Mesendoderm (in vitro differentiated cells): ENCODE data around the gene DPCD.

Source experiments
- DNase-seq: peaks from one replicate; pipeline ENCODE4 v3.0.0; 2013
- H2AK5ac ChIP-seq: 2 replicates; pipeline ENCODE4 v1.6.1; 2013; ENCODE audit warnings: low read length, inconsistent platforms
- H2BK120ac ChIP-seq: 2 replicates; pipeline ENCODE4 v1.6.1; 2013; ENCODE audit warnings: low read depth, mild to moderate bottlenecking, low read length, moderate library complexity, mixed read lengths
- H2BK15ac ChIP-seq: replicated peaks from 2 replicates; pipeline ENCODE4 v1.6.1; 2013; ENCODE audit warnings: low read depth, mild to moderate bottlenecking, moderate library complexity
- H2BK5ac ChIP-seq: 2 replicates; pipeline ENCODE4 v1.6.1; 2013; ENCODE audit warnings: low read length, inconsistent platforms
- H3K18ac ChIP-seq: 2 replicates; pipeline ENCODE4 v1.6.1; 2013; ENCODE audit warnings: mild to moderate bottlenecking, low read length, mixed read lengths
- H3K23ac ChIP-seq: one replicate; pipeline ENCODE4 v1.6.1; 2013; ENCODE audit warnings: low read length
- H3K27ac ChIP-seq: 2 replicates; pipeline ENCODE4 v1.5.1; 2013; ENCODE audit warnings: low read depth, mild to moderate bottlenecking, inconsistent platforms, low read length, moderate library complexity
- H3K27me3 ChIP-seq: 2 replicates; pipeline ENCODE4 v1.6.1; 2013; ENCODE audit warnings: low read length, control low read depth, mild to moderate bottlenecking, inconsistent platforms; ENCODE audit not compliant: insufficient read depth, poor library complexity
- H3K36me3 ChIP-seq: 2 replicates; pipeline ENCODE4 v1.6.1; 2013; ENCODE audit warnings: low read length, inconsistent platforms; ENCODE audit not compliant: control insufficient read depth, insufficient read depth
- H3K4ac ChIP-seq: one replicate; pipeline ENCODE4 v1.6.1; 2013; ENCODE audit warnings: low read depth, mild to moderate bottlenecking, low read length, moderate library complexity
- H3K4me1 ChIP-seq: 2 replicates; pipeline ENCODE4 v1.6.1; 2013; ENCODE audit warnings: low read depth, low read length, inconsistent platforms; ENCODE audit not compliant: control insufficient read depth
- H3K4me2 ChIP-seq: 2 replicates; pipeline ENCODE4 v1.6.1; 2013; ENCODE audit warnings: low read length
- H3K4me3 ChIP-seq: 2 replicates; pipeline ENCODE4 v1.5.1; 2013; ENCODE audit warnings: mild to moderate bottlenecking, low read length
- H3K56ac ChIP-seq: one replicate; pipeline ENCODE4 v1.6.1; 2013; ENCODE audit warnings: low read length
- H3K79me1 ChIP-seq: 2 replicates; pipeline ENCODE4 v1.6.1; 2013; ENCODE audit warnings: low read length, inconsistent platforms
- H3K79me2 ChIP-seq: 2 replicates; pipeline ENCODE4 v1.6.1; 2013; ENCODE audit warnings: mild to moderate bottlenecking, low read length; ENCODE audit not compliant: control insufficient read depth, insufficient read depth
- H3K9ac ChIP-seq: 2 replicates; pipeline ENCODE4 v1.6.1; 2013; ENCODE audit warnings: low read length, inconsistent platforms
- H4K5ac ChIP-seq: one replicate; pipeline ENCODE4 v1.6.1; 2013; ENCODE audit warnings: low read length
- H4K8ac ChIP-seq: one replicate; pipeline ENCODE4 v1.6.1; 2013; ENCODE audit warnings: low read depth, mild to moderate bottlenecking, control low read depth, low read length, moderate library complexity
- WGBS: extraction: QIAGEN DNeasy Blood & Tissue Kit; methylation state at CpG from one replicate; pipeline ENCODE4 v1.1.7; 2013; ENCODE audit warnings: low lambda C conversion rate, missing lambda C conversion rate; ENCODE audit not compliant: insufficient coverage; ENCODE audit errors: extremely low coverage; 5-methylcytosine and 5-hydroxymethylcytosine counted together

Gene DPCD

GRCh38 chr10:101569323-101569621, 18.8 kb upstream of the DPCD start:
- no peak overlapping the region for H3K4ac ChIP-seq
- H3K23ac ChIP-seq = no peak overlapping the region
- no peak overlapping the region for H3K4me3 ChIP-seq
- H2BK5ac ChIP-seq = no peak overlapping the region
- H3K9ac ChIP-seq = peak overlapping the region; percentile 39
- peaks cover 6% of the 10 kb centered on the region for H3K27me3 ChIP-seq
- H4K8ac ChIP-seq = no peak overlapping the region
- H3K36me3 ChIP-seq = no peaks in the 10 kb centered on the region
- no CpG with 5 or more reads among the region's 11 CpGs for WGBS
- no peak overlapping the region for H3K27ac ChIP-seq
- H2BK15ac ChIP-seq = no peak overlapping the region
- peak; percentile 48 for DNase-seq
- H4K5ac ChIP-seq = no peak overlapping the region
- H2AK5ac ChIP-seq = no peak overlapping the region
- H3K4me2 ChIP-seq = peak overlapping the region; percentile 75
- H2BK120ac ChIP-seq = no peak overlapping the region
- no peaks in the 10 kb centered on the region for H3K4me1 ChIP-seq
- no peak overlapping the region for H3K18ac ChIP-seq
- no peaks in the 10 kb centered on the region for H3K79me2 ChIP-seq
- H3K79me1 ChIP-seq = no peaks in the 10 kb centered on the region
- peak overlapping the region; percentile 59 for H3K56ac ChIP-seq

GRCh38 chr10:101569622-101570427, 18.3 kb upstream of the DPCD start:
- H3K27me3 ChIP-seq = peaks cover 6% of the 10 kb centered on the region

GRCh38 chr10:101570428-101571270, 17.5 kb upstream of the DPCD start:
- DNase-seq = no peak
- no peak overlapping the region for H3K27ac ChIP-seq
- H2BK120ac ChIP-seq = no peak overlapping the region
- no peak overlapping the region for H2BK5ac ChIP-seq
- peak overlapping the region; percentile 84 for H3K4me2 ChIP-seq
- peak overlapping the region; percentile 43 for H3K4me3 ChIP-seq
- no peak overlapping the region for H3K18ac ChIP-seq
- H3K79me1 ChIP-seq = no peaks in the 10 kb centered on the region
- no CpG with 5 or more reads among the region's 37 CpGs for WGBS
- peaks cover 6% of the 10 kb centered on the region for H3K27me3 ChIP-seq
- H3K79me2 ChIP-seq = no peaks in the 10 kb centered on the region
- peak overlapping the region; percentile 81 for H3K56ac ChIP-seq
- H2AK5ac ChIP-seq = no peak overlapping the region
- H3K23ac ChIP-seq = no peak overlapping the region
- no peaks in the 10 kb centered on the region for H3K4me1 ChIP-seq
- H3K4ac ChIP-seq = no peak overlapping the region
- no peak overlapping the region for H2BK15ac ChIP-seq
- no peak overlapping the region for H4K5ac ChIP-seq
- no peak overlapping the region for H4K8ac ChIP-seq
- no peaks in the 10 kb centered on the region for H3K36me3 ChIP-seq
- peak overlapping the region; percentile 64 for H3K9ac ChIP-seq

More at GRCh38 chr10:101569622-101570427, 18.3 kb upstream of the DPCD start:
- Histone ChIP-seq H4K8ac (no peak overlapping the region), H2BK15ac (no peak overlapping the region), H2AK5ac (no peak overlapping the region), H4K5ac (no peak overlapping the region), H3K4me2 (peak overlapping the region; percentile 75), H3K4ac (no peak overlapping the region), H3K4me1 (no peaks in the 10 kb centered on the region), H3K27ac (no peak overlapping the region), H3K9ac (peak overlapping the region; percentile 66), H2BK5ac (no peak overlapping the region), H3K18ac (no peak overlapping the region), H3K79me2 (no peaks in the 10 kb centered on the region), H3K36me3 (no peaks in the 10 kb centered on the region), H3K23ac (no peak overlapping the region), H3K4me3 (peak overlapping the region; percentile 22), H2BK120ac (no peak overlapping the region), H3K79me1 (no peaks in the 10 kb centered on the region), H3K56ac (peak overlapping the region; percentile 82)
- DNase-seq = peak; percentile 72
- no CpG with 5 or more reads among the region's 56 CpGs for WGBS

GRCh38 chr10:101571271-101571925, 16.7 kb upstream of the DPCD start:
- Histone ChIP-seq H3K36me3 (no peaks in the 10 kb centered on the region), H3K27ac (no peak overlapping the region), H3K4me2 (no peak overlapping the region), H2BK5ac (no peak overlapping the region), H3K27me3 (peaks cover 6% of the 10 kb centered on the region), H2BK15ac (no peak overlapping the region), H3K23ac (no peak overlapping the region), H3K4ac (no peak overlapping the region), H3K79me2 (no peaks in the 10 kb centered on the region), H3K79me1 (no peaks in the 10 kb centered on the region), H4K5ac (no peak overlapping the region), H2BK120ac (no peak overlapping the region), H4K8ac (no peak overlapping the region), H3K4me3 (no peak overlapping the region), H3K56ac (peak overlapping the region; percentile 81), H3K18ac (no peak overlapping the region), H2AK5ac (no peak overlapping the region), H3K4me1 (no peaks in the 10 kb centered on the region), H3K9ac (no peak overlapping the region)
- WGBS = no CpG with 5 or more reads among the region's 8 CpGs
- no peak for DNase-seq

GRCh38 chr10:101572126-101572525, 16.0 kb upstream of the DPCD start:
- Histone ChIP-seq H3K79me2 (no peaks in the 10 kb centered on the region), H2BK15ac (no peak overlapping the region), H3K27me3 (peaks cover 2% of the 10 kb centered on the region), H2BK5ac (no peak overlapping the region), H3K23ac (no peak overlapping the region), H3K18ac (no peak overlapping the region), H3K4ac (no peak overlapping the region), H3K4me2 (no peak overlapping the region), H4K5ac (no peak overlapping the region), H2BK120ac (no peak overlapping the region), H4K8ac (no peak overlapping the region), H3K36me3 (no peaks in the 10 kb centered on the region), H2AK5ac (no peak overlapping the region), H3K56ac (no peak overlapping the region), H3K27ac (no peak overlapping the region), H3K4me1 (no peaks in the 10 kb centered on the region), H3K4me3 (no peak overlapping the region), H3K9ac (no peak overlapping the region), H3K79me1 (no peaks in the 10 kb centered on the region)
- WGBS = no CpG with 5 or more reads among the region's 7 CpGs
- no peak for DNase-seq
